ENCODE results near the gene MYO3A.
"Not testable (repeated sequence)": the region's sequence is repeated elsewhere in the genome, so short reads cannot be mapped to it uniquely, and the experiment has no call there.

Gene MYO3A

DNA sequence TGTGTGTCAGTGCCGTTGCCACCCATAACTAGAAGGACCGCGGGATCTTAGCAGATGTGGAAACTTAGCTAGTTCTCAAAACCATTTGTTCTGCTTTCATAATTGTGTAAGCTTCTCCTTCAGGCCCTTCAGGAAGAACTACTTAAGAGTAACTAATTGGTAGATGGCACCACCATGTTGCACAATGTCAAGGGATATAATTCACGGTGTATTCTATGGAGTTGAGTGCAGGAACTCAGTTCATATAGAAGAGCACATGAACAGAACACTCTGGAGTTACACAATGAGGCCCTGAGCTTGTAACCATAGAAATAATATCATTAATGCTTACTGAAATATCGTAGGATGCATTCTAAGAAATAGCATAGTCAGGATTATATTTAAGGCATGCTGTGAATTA lies 156.0 kb downstream of the MYO3A start:
- FAIRE-seq (no peak), DNase-seq (ENCODE audit: insufficient read length, low spot score) (no peak)
- TF ChIP-seq POLR2A (IDR thresholded peaks at IDR 0.05; ENCODE audit: low read depth, low read length) = no peak

DNA sequence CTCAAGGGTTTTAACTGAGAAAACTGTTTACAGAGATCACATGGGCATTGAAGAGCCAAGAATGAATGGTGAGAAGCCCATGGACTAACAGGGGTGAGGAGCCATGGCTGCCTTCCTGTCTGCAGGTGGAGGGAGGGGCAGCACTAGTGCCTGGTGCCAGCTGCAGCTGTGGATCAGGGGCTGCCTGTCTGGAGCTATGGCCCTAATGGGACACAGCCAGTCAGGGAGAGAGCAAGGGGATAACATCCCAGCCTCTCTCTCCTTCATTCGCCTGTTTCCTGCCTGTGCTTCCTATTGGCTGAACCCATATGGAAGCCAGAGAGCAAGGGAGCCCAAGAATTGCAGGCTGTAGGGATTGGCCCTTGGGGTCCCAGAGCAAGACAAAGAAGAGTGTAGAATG lies 156.7 kb downstream of the MYO3A start:
- no peak for TF ChIP-seq POLR2A (IDR thresholded peaks at IDR 0.05; ENCODE audit: low read depth, low read length)
- DNase-seq (ENCODE audit: insufficient read length, low spot score) (no peak), FAIRE-seq (no peak)

DNA sequence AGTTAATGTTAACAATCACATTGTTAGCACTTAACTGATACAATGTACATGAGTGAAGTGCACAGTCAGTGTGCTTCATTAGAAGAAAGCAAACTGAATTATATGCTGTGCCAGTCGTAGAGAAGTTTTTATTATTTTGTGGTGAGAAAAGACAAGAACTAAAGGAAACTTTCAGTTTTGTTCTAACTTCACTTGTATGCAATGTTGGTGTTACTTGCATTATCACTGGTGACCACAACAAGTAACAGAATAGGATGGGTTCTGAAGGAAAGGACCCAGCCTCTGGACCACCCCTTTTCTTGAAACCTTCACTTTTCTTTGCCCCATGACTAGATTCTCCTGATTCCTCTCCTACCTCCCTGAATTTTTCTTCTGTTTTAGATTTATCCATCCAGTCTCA lies 159.2 kb downstream of the MYO3A start:
- DNase-seq (ENCODE audit: insufficient read length, low spot score) (no peak), FAIRE-seq (no peak)
- TF ChIP-seq POLR2A (IDR thresholded peaks at IDR 0.05; ENCODE audit: low read depth, low read length) = no peak

DNA sequence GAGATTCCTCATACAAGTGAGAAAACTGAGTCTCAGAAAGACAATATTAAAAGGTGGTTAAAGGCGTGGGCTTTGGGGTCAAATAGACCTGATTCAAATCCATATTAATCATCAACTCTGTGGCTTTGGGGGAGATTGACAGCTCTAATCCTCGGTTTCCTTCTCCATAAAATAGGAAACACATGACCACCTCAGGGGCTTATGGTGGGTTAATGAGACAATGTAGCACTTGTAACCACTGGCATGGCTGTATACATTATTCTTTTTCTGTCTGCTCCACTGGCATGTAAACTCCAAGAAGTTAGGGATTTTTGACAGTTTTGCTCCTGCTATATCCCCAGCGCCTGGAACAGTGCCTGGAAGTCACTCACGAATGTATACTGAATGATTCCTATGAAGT lies 161.8 kb downstream of the MYO3A start:
- DNase-seq (ENCODE audit: insufficient read length, low spot score) = no peak
- no peak for TF ChIP-seq POLR2A (IDR thresholded peaks at IDR 0.05; ENCODE audit: low read depth, low read length)
- no peak for FAIRE-seq

DNA sequence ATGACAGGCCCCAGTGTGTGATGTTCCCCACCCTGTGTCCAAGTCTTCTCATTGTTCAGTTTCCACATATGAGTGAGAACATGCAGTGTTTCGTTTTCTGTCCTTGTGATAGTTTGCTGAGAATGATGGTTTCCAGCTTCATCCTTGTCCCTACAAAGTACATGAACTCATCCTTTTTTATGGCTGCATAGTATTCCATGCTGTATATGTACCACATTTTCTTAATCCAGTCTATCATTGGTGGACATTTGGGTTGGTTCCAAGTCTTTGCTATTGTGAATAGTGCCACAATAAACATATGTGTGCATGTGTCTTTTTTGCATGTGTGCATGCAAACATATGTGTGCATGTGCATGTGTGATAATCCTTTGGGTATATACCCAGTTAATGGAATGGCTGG lies 163.5 kb downstream of the MYO3A start:
- DNase-seq (ENCODE audit: insufficient read length, low spot score); FAIRE-seq: not testable (repeated sequence)

DNA sequence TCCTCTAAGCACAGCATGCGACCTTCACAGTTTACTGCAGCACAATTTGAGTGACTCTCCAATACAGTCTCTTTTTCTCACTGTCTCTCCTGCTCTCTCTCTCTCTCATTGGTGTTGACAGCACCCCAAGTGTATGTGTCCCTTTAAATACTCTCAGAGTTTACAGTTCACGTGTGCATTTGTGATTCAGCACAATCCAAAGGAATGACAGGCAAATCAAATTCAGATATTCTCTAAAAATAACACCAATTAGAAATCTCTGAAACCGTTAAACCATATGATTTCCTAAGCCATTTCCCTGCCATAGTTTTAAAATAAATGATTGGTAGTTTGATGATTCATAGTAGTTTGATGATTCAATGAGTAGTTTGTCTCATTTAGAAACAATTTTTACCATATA lies 178.5 kb downstream of the MYO3A start:
- DNase-seq (ENCODE audit: insufficient read length, low spot score) (no peak), FAIRE-seq (no peak)
- no peak for TF ChIP-seq POLR2A (IDR thresholded peaks at IDR 0.05; ENCODE audit: low read depth, low read length)

DNA sequence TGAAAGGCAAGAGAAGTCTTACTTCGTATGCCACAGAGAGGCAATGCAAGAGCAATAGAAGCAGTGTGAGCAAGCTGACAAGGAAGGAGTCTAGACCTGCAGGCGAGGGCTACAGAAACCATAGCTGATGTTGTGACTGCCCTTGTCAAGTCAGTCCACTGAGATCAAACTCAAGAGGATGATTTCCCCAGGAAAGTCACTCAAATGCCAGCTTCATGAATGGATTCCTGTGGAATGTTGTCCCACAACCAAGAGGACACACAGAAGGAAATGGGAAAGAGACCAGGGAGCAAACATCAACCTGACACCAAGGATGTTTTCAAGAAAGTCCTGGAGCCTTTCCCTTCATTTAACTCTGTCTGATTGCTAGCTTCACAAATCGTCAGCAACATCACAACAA lies 204.6 kb downstream of the MYO3A start:
- TF ChIP-seq POLR2A (IDR thresholded peaks at IDR 0.05; ENCODE audit: low read depth, low read length) = no peak
- DNase-seq (ENCODE audit: insufficient read length, low spot score) = no peak
- no peak for FAIRE-seq

DNA sequence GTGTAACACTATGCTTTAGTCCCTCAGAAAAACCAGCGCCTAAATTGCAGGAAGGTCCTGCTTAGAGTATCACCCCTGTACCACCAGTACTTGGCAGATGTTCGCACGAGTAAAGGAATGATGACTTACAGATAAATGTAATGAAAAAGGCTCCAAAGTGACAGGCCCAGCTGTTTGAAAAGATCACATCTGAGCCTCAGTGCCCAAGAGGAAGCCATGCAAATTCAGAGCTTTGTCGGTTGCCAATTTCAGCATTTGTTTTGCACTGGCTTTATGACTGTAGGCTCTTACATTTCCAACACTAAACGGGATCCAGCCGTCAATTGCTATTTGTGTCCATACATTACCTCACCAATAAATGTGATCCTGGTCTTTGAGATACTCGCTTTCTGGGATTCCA lies 222.0 kb downstream of the MYO3A start:
- no peak for TF ChIP-seq POLR2A (IDR thresholded peaks at IDR 0.05; ENCODE audit: low read depth, low read length)
- DNase-seq (ENCODE audit: insufficient read length, low spot score) = no peak
- no peak for FAIRE-seq

DNA sequence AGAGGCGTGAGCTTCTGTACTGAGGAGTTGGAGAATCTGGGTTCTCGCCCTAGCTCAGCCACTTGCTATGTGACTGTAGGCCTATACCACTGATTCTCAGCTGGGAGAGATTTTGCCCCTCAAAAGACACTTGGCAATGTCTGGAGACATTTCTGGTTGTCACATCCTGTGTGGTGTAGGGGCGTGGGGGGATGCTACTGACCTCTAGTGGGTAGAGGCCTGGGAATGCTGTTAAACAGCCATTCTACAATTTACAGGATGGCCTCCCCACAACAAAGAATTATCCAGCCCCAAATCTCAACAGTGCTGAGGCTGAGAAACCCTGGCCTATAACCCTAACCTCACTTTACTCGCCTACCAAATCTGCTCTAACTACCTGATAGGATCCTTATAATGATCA lies 223.7 kb downstream of the MYO3A start:
- no peak for DNase-seq (ENCODE audit: insufficient read length, low spot score)
- FAIRE-seq = no peak
- TF ChIP-seq POLR2A (IDR thresholded peaks at IDR 0.05; ENCODE audit: low read depth, low read length) = no peak

DNA sequence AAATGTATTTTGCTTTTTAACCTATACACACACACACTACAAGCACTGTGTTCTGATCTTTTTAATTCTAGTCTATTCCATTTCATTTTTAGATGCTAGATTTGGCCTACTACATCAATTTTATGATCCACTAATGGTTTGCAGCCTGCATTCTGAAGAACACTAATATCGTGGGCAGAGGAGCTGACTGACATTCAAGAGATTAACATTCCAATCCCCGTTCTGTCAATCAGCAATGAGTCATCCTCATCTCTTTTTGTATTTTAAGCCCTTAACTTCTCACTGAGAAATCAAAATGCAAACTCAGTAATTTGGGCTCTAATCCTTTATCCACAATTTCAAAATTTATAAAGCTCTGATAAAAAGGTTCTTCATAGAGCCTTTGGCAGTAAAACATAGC lies 235.4 kb downstream of the MYO3A start:
- no peak for TF ChIP-seq POLR2A (IDR thresholded peaks at IDR 0.05; ENCODE audit: low read depth, low read length)
- no peak for FAIRE-seq
- DNase-seq (ENCODE audit: insufficient read length, low spot score) = no peak

DNA sequence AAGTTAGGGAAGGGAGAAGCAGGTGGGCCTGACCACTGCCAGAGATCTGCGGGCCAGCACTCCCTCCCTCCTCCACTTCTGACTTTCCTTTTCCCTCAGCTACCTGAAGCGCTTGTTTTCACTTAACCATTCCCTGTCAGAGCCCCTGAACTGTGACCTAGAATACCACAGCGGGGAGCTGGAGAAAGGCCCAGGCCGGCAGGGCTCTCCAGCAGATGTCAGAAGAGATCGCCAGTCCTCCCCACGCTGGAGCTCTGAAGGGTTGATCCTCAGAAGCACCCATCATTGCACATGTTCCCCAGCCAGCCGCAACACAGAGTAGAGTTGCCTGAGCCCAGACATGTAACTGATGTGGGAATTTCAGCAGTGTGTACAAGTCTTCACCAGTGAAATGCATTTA lies 238.1 kb downstream of the MYO3A start:
- FAIRE-seq (no peak), DNase-seq (ENCODE audit: insufficient read length, low spot score) (no peak)
- TF ChIP-seq POLR2A (IDR thresholded peaks at IDR 0.05; ENCODE audit: low read depth, low read length) = no peak

DNA sequence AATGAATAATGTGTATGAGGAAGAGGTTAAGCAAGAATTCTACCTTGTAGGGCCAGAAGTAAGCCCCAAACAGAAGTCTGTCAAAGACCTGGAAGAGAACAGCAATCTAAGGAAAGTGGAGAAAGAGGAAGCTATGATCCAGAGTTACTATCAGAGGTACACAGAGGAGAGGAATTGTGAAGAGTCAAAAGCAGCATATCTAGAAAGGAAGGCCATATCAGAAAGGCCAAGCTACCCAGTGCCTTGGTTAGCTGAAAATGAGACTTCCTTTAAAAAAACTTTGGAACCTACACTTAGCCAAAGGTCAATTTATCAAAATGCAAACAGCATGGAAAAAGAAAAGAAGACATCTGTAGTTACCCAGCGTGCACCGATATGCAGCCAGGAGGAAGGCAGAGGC lies 239.8 kb downstream of the MYO3A start:
- FAIRE-seq (no peak), DNase-seq (ENCODE audit: insufficient read length, low spot score) (no peak)
- no peak for TF ChIP-seq POLR2A (IDR thresholded peaks at IDR 0.05; ENCODE audit: low read depth, low read length)

DNA sequence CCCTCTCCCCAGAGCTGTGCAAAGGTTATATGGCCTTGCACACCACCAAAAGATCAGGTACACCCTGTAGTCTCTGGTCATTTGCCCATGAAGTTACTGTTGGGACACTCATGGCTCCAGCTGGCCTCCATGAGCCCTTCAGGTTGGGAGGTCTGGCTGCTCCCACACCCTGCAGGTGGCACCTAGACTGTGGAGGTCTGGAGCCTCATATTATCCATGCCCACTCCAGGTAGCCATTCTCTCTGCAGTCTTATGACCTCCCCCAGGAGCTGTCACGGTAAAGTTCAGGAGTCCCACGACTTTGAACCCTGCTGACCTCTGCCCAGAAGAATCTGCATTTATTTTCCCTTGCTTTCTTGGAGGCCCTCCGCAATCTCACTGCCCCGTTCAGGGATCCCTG lies 243.3 kb downstream of the MYO3A start:
- no peak for FAIRE-seq
- TF ChIP-seq POLR2A (IDR thresholded peaks at IDR 0.05; ENCODE audit: low read depth, low read length) = no peak
- no peak for DNase-seq (ENCODE audit: insufficient read length, low spot score)

DNA sequence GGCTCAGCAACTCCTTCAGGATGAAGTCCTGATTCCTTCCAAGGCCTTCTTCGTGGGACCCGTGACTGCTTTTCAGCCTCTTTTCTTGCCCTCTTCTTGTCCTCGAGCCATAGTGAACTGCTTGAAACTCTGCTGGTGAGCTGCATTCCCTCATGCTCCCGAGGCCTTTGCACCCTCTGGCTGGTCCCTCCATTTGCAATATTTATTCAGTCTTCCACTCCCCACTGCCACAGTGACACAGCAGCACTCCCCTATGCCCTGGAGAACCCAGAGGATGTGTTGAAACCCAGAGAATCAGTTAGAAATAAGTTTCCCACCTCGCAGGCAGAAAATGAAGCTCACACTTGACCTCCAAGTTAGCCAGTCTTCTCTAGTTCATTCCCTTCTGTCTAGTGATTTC lies 260.2 kb downstream of the MYO3A start:
- no peak for TF ChIP-seq POLR2A (IDR thresholded peaks at IDR 0.05; ENCODE audit: low read depth, low read length)
- FAIRE-seq (no peak), DNase-seq (ENCODE audit: insufficient read length, low spot score) (no peak)

DNA sequence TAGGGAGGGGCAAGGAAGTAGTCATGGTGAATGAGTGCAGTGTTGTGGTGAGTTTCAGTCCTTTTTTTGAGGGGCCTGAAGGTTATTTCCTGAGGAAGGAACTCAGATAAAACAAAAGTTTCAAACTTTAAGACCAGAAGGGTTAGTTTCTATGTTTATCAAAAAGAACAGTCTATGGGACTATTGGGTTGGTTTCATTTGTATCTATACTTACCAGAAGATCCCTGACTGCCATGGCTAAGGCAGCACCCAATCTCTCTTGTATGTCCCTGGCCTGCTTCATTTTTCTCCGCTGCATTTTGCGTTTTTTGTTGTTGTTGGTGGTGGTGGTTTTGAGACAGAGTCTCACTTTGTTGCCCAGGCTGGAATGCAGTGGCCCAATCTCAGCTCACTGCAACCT lies 263.2 kb downstream of the MYO3A start:
- DNase-seq (ENCODE audit: insufficient read length, low spot score) (no peak), FAIRE-seq (no peak)
- no peak for TF ChIP-seq POLR2A (IDR thresholded peaks at IDR 0.05; ENCODE audit: low read depth, low read length)

DNA sequence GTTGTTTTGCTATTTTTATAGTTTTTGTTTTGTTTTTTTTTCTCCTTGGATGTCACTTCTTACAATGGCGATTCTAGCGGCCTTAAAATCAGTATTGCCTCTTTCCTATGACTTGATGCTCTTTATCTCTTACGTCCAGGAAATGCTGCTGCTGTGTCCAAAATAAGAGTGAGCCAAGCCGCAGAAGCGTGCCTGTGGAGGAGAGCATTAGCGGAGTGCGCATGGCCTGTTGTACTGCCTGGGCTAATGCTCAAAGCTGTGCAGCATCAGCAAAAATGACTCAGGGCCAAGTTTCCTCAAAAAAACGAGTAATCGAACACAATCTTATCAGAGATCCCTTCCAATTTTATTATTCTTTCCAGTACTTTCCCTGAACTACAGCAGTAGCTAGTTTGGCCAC lies 264.1 kb downstream of the MYO3A start:
- no peak for TF ChIP-seq POLR2A (IDR thresholded peaks at IDR 0.05; ENCODE audit: low read depth, low read length)
- DNase-seq (ENCODE audit: insufficient read length, low spot score) (no peak), FAIRE-seq (no peak)
